Upper lobe of right lung (tissue), 1 donor: ENCODE data around the gene TMEM222. TPM values are rescaled to one million over a fixed set of nuclear protein-coding genes. Genes with fewer than 3 reads are reported as not detected.

Experiments used
- ATAC-seq: fragments of 200-7000 bp; cut with Tn5 transposase; one replicate; pipeline ENCODE4 v1.9.1; 2020; ENCODE audit warnings: mild to moderate bottlenecking, moderate library complexity
- DNase-seq: peaks from one replicate; pipeline ENCODE4 v3.0.0-alpha.2; 2020
- H3K27ac ChIP-seq: fragments of 200-600 bp; one replicate; pipeline ENCODE4 v1.8.0; 2022
- H3K27me3 ChIP-seq: fragments of 200-600 bp; one replicate; pipeline ENCODE4 v1.8.0; 2022; ENCODE audit warnings: mild to moderate bottlenecking
- H3K36me3 ChIP-seq: fragments of 200-600 bp; one replicate; pipeline ENCODE4 v1.8.0; 2022
- H3K4me1 ChIP-seq: fragments of 200-600 bp; one replicate; pipeline ENCODE4 v1.8.0; 2022
- H3K4me3 ChIP-seq: fragments of 200-600 bp; one replicate; pipeline ENCODE4 v1.8.0; 2022; ENCODE audit warnings: mild to moderate bottlenecking
- H3K9me3 ChIP-seq: fragments of 200-600 bp; one replicate; pipeline ENCODE4 v1.8.0; 2022
- CTCF ChIP-seq: fragments of 200-600 bp; IDR thresholded peaks from one replicate; pipeline ENCODE4 v1.8.0; 2022; ENCODE audit warnings: antibody characterized with exemption
- intact Hi-C: fragments of 100-400 bp; cut with DNase I; formaldehyde crosslinking; loops from one replicate; pipeline ENCODE4 v1.11.0; 2022
- total RNA-seq: library from RNA; stranded (reverse); fragmentation: NEBNext Ultra II Directional; extraction: Animal tissue kit (Norgen Biotek cat#: 25700); gene quantifications from one replicate; pipeline ENCODE4 v1.2.1, GENCODE V29; 2021
- donor health status: DM: no; HTN: yes; CAD: no; lungs with severe emphysema.

TMEM222 gene
- total RNA-seq, 1 donor from 2014 or later: 36.7 TPM

GRCh38 chr1:27350663-27351540 lies 28.9 kb downstream of the TMEM222 start:
- no peak for TF ChIP-seq CTCF
- Histone ChIP-seq H3K36me3 (peaks cover 27% of the 10 kb centered on the region), H3K4me1 (peaks cover 13% of the 10 kb centered on the region), H3K9me3 (no peaks in the 10 kb centered on the region), H3K4me3 (no peak overlapping the region), H3K27me3 (no peaks in the 10 kb centered on the region), H3K27ac (no peak overlapping the region)
- ATAC-seq (peak; percentile 21), DNase-seq (peak; percentile 79)
- intact Hi-C loops: no loop called here

- no peaks in the 10 kb centered on the region for H3K27me3 ChIP-seq
- TF ChIP-seq CTCF: no peak
- H3K4me3 ChIP-seq: no peak overlapping the region
- H3K9me3 ChIP-seq: no peaks in the 10 kb centered on the region
- DNase-seq (no peak), ATAC-seq (no peak)
- peaks cover 34% of the 10 kb centered on the region for H3K36me3 ChIP-seq
- intact Hi-C loops: no loop called here
- H3K27ac ChIP-seq: no peak overlapping the region
- peaks cover 13% of the 10 kb centered on the region for H3K4me1 ChIP-seq
These were observed 29.7 kb downstream of the TMEM222 start for GRCh38 chr1:27351541-27352107.

- Histone ChIP-seq H3K9me3 (no peaks in the 10 kb centered on the region), H3K27me3 (no peaks in the 10 kb centered on the region), H3K4me1 (peaks cover 13% of the 10 kb centered on the region), H3K27ac (no peak overlapping the region), H3K4me3 (no peak overlapping the region), H3K36me3 (peaks cover 48% of the 10 kb centered on the region)
- DNase-seq (no peak), ATAC-seq (no peak)
- no peak for TF ChIP-seq CTCF
- intact Hi-C loops: no loop called here
These were observed 31.2 kb downstream of the TMEM222 start for GRCh38 chr1:27353166-27353565.

GRCh38 chr1:27353629-27354028 lies 31.7 kb downstream of the TMEM222 start:
- intact Hi-C loops: no loop called here
- no peaks in the 10 kb centered on the region for H3K9me3 ChIP-seq
- H3K27me3 ChIP-seq: no peaks in the 10 kb centered on the region
- H3K4me3 ChIP-seq: no peak overlapping the region
- peaks cover 13% of the 10 kb centered on the region for H3K4me1 ChIP-seq
- no peak for TF ChIP-seq CTCF
- no peak for DNase-seq
- H3K27ac ChIP-seq: no peak overlapping the region
- ATAC-seq: no peak
- H3K36me3 ChIP-seq: peaks cover 53% of the 10 kb centered on the region

- TF ChIP-seq CTCF: no peak
- Histone ChIP-seq H3K9me3 (no peaks in the 10 kb centered on the region), H3K27ac (no peak overlapping the region), H3K27me3 (no peaks in the 10 kb centered on the region), H3K4me3 (no peak overlapping the region), H3K4me1 (peaks cover 6% of the 10 kb centered on the region), H3K36me3 (peaks cover 73% of the 10 kb centered on the region)
- no peak for DNase-seq
- ATAC-seq: no peak
- intact Hi-C loops: no loop called here
These were observed 33.7 kb downstream of the TMEM222 start for GRCh38 chr1:27355683-27356082.
